ENCODE measurements around the gene ANXA8. TPM values are rescaled to one million over a fixed set of nuclear protein-coding genes. Genes with fewer than 3 reads are reported as not detected.
A peak's percentile ranks its signal among the peaks of the same experiment; 100 is the strongest.
"Not testable (repeated sequence)": the region's sequence is repeated elsewhere in the genome, so short reads cannot be mapped to it uniquely, and the experiment has no call there.

The ANXA8 gene
- total and polyA plus RNA-seq, 2 donors (not counting 3 experiments of a cell fraction or from before 2014, with no cell fraction given), result not detected

DNA sequence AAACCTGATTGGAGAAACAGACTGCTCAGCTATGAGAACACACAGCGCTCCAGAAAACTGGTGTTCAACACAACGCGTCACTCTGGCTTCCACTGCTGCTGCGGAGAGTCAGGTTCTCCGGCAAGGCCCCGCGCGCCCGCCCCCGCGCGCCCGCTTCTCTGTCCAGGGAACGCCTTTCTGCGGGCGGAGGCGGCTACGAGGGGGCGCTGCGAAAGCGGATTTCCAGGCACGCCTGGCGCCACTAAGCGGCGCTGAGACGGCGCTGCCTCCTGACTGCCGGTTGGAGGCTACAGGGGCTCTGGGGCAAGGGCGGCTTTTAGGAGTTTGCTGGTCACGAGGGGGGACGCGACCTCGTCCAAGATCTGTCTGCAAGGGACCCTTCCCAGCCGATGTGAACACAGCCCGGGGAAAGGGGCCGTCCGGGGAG, 22.6 kb downstream of the ANXA8 start:
- BruUV-seq (replicated peaks); H4K20me1 ChIP-seq (replicated peaks; ENCODE audit: control insufficient read depth, extremely low read depth, insufficient read depth, low read length); H3K79me2 ChIP-seq (ENCODE audit: control insufficient read depth, insufficient read depth, low read length); FAIRE-seq; intact Hi-C loops (cut with micrococcal nuclease); POLR2A ChIA-PET; H3K36me3 ChIP-seq (ENCODE audit: control insufficient read depth in 2 of 2, extremely low read depth in 1 of 2, insufficient read depth in 2 of 2, low read length in 2 of 2); H3K9me3 ChIP-seq (replicated peaks; ENCODE audit: control insufficient read depth, insufficient read depth, low read length); H3K9ac ChIP-seq (replicated peaks; ENCODE audit: extremely low read depth, insufficient read depth, low read length); H3K9me1 ChIP-seq (replicated peaks; ENCODE audit: control insufficient read depth, extremely low read depth, insufficient read depth, low read length); H3K4me1 ChIP-seq (ENCODE audit: control insufficient read depth, extremely low read depth, insufficient read depth, low read length); H3K27ac ChIP-seq (ENCODE audit: insufficient read depth, low read depth, low read length); dilution Hi-C loops (cut with MboI; ENCODE audit: extremely low pct_ligation_motif_present, low sequenced_read_pairs); H3K4me2 ChIP-seq (ENCODE audit: insufficient read depth, low read length); H3K27me3 ChIP-seq (ENCODE audit: control insufficient read depth in 2 of 2, insufficient read depth in 2 of 2, low read length in 2 of 2): not testable (repeated sequence)
- Histone ChIP-seq H2AFZ (ENCODE audit: low read depth, low read length) (peak overlapping the region; percentile 37), H3K4me3 (replicated peaks in 1 of 3; ENCODE audit: insufficient read depth in 1 of 3, low read depth in 1 of 3, low read length in 3 of 3) (peak overlapping the region in 1 of 3 experiments; percentile 15)
- CTCF ChIA-PET, result interaction anchor here (0.5 kb wide), 1 partner anchor 100 kb away, joined by 3 read pairs; no protein-coding TSS in a partner anchor
- TF ChIP-seq, protein P1, sequence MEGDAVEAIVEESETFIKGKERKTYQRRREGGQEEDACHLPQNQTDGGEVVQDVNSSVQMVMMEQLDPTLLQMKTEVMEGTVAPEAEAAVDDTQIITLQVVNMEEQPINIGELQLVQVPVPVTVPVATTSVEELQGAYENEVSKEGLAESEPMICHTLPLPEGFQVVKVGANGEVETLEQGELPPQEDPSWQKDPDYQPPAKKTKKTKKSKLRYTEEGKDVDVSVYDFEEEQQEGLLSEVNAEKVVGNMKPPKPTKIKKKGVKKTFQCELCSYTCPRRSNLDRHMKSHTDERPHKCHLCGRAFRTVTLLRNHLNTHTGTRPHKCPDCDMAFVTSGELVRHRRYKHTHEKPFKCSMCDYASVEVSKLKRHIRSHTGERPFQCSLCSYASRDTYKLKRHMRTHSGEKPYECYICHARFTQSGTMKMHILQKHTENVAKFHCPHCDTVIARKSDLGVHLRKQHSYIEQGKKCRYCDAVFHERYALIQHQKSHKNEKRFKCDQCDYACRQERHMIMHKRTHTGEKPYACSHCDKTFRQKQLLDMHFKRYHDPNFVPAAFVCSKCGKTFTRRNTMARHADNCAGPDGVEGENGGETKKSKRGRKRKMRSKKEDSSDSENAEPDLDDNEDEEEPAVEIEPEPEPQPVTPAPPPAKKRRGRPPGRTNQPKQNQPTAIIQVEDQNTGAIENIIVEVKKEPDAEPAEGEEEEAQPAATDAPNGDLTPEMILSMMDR (IDR thresholded peaks at IDR 0.05; ENCODE audit: extremely low read depth in 1 of 2, insufficient read depth in 1 of 2, low read depth in 1 of 2, low read length in 2 of 2), result peak; percentile 13 to 39
- peak; percentile 48 for DNase-seq (ENCODE audit: low read depth, low spot score)

DNA sequence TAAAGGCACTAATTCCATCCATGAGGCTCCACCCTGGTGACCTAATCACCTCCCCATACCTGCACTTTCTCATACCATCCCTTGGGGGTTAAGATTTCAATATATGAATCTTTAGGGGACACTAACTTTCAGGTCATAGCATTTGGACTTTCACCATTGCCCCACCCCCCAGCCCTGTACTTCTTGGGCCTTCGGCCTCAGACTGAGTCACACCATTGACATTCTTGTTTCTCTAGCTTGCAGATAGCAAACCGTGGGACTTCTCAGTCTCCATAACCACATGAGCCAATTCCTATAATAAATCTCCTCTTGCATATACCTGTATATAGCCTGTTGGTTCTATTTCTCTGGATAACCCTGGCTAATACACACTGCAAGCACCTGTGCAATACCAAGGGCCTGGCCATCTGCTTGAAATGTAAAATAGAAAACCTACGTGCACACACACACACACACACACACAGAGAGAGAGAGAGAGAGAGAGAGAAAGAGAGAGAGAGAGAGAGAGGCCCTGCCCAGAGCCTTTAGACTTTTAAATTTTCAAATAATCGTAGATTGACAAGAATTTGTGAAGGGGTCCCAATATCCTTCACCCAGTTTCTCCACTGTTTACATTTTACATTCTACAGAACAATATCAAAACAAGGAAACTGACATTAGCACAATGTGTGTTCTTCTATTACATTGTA, 25.3 kb downstream of the ANXA8 start:
- dilution Hi-C loops (cut with MboI; ENCODE audit: extremely low pct_ligation_motif_present, low sequenced_read_pairs), result no loop called here
- no peak for FAIRE-seq
- DNase-seq (ENCODE audit: low read depth, low spot score), result no peak
- no peaks in the 10 kb centered on the region for H3K27me3 ChIP-seq (ENCODE audit: control insufficient read depth in 2 of 2, insufficient read depth in 2 of 2, low read length in 2 of 2)
- ChIA-PET POLR2A (no interaction called here), CTCF (no interaction called here)
- no peaks in the 10 kb centered on the region for H3K9me1 ChIP-seq (replicated peaks; ENCODE audit: control insufficient read depth, extremely low read depth, insufficient read depth, low read length)
- no peak overlapping the region for H3K27ac ChIP-seq (ENCODE audit: insufficient read depth, low read depth, low read length)
- no peaks in the 10 kb centered on the region for H3K36me3 ChIP-seq (ENCODE audit: control insufficient read depth in 2 of 2, extremely low read depth in 1 of 2, insufficient read depth in 2 of 2, low read length in 2 of 2)
- H3K4me1 ChIP-seq (ENCODE audit: control insufficient read depth, extremely low read depth, insufficient read depth, low read length), result no peaks in the 10 kb centered on the region
- H3K4me2 ChIP-seq (ENCODE audit: insufficient read depth, low read length), result no peak overlapping the region
- no peaks in the 10 kb centered on the region for H4K20me1 ChIP-seq (replicated peaks; ENCODE audit: control insufficient read depth, extremely low read depth, insufficient read depth, low read length)
- no TSS peak for BruUV-seq (replicated peaks)
- no peaks in the 10 kb centered on the region for H3K9me3 ChIP-seq (replicated peaks; ENCODE audit: control insufficient read depth, insufficient read depth, low read length)
- TF ChIP-seq GATA2 (IDR thresholded peaks at IDR 0.05; ENCODE audit: insufficient read depth, insufficient read length, low read depth, low read length) (no peak), FOS (IDR thresholded peaks at IDR 0.05; ENCODE audit: borderline replicate concordance, insufficient read depth, low read length) (no peak), POLR2AphosphoS5 (IDR thresholded peaks at IDR 0.05; ENCODE audit: insufficient read depth, low read depth, low read length) (no peak), MYC (IDR thresholded peaks at IDR 0.05; ENCODE audit: low read depth, low read length) (no peak), JUN (IDR thresholded peaks at IDR 0.05; ENCODE audit: borderline replicate concordance, insufficient read depth, insufficient read length, low read depth) (no peak), POLR2A (IDR thresholded peaks at IDR 0.05; ENCODE audit: low read depth, low read length) (no peak), EZH2 (IDR thresholded peaks at IDR 0.05; ENCODE audit: borderline replicate concordance, low read depth, low read length, severe bottlenecking) (no peak)
- TF ChIP-seq, protein P1 (IDR thresholded peaks at IDR 0.05; ENCODE audit: extremely low read depth in 1 of 2, insufficient read depth in 1 of 2, low read depth in 1 of 2, low read length in 2 of 2), result no peak
- TF ChIP-seq, protein P2, sequence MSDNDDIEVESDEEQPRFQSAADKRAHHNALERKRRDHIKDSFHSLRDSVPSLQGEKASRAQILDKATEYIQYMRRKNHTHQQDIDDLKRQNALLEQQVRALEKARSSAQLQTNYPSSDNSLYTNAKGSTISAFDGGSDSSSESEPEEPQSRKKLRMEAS (IDR thresholded peaks at IDR 0.05; ENCODE audit: insufficient read depth, insufficient read length), result no peak
- no peak overlapping the region for H3K4me3 ChIP-seq (replicated peaks in 1 of 3; ENCODE audit: insufficient read depth in 1 of 3, low read depth in 1 of 3, low read length in 3 of 3)
- intact Hi-C loops (cut with micrococcal nuclease), result no loop called here
- H2AFZ ChIP-seq (ENCODE audit: low read depth, low read length), result no peak overlapping the region
- no peaks in the 10 kb centered on the region for H3K79me2 ChIP-seq (ENCODE audit: control insufficient read depth, insufficient read depth, low read length)
- H3K9ac ChIP-seq (replicated peaks; ENCODE audit: extremely low read depth, insufficient read depth, low read length), result no peak overlapping the region

Measured in endothelial cell of umbilical vein (primary cell).